ENCODE measurements around the gene TTC23. TPM values are rescaled to one million over a fixed set of nuclear protein-coding genes. Genes with fewer than 3 reads are reported as not detected.
A peak's percentile ranks its signal among the peaks of the same experiment; 100 is the strongest.

Gene TTC23
- total RNA-seq, 1 experiment from 2014 or later, result 17.8 TPM

- no peak overlapping the region for H3K4me3 Mint-ChIP-seq
- ChIA-PET POLR2A (no interaction called here), CTCF (no interaction called here)
- no peak for DNase-seq (ENCODE audit: low spot score)
- peak overlapping the region; percentile 28; the same call in 1 of the 2 replicates for H3K27ac Mint-ChIP-seq
- no peak for ATAC-seq
- H3K36me3 Mint-ChIP-seq, result no peaks in the 10 kb centered on the region
- no peaks in the 10 kb centered on the region for H3K4me1 Mint-ChIP-seq
- no peaks in the 10 kb centered on the region for H3K9me3 Mint-ChIP-seq
- no peaks in the 10 kb centered on the region for H3K27me3 Mint-ChIP-seq (ENCODE audit: low read depth)
- no peak for TF ChIP-seq ZNF121 (CRISPR knock-in tag; IDR thresholded peaks at IDR 0.05)
- TF ChIP-seq RELA (CRISPR knock-in tag; IDR thresholded peaks at IDR 0.05; ENCODE audit: borderline replicate concordance), result no peak
These were observed 119.1 kb downstream of the TTC23 start for GRCh38 chr15:99130314-99130713.

- TF ChIP-seq NR3C1 (CRISPR knock-in tag; conservative IDR thresholded peaks at IDR 0.05; ENCODE audit: low read depth), result no peak
- DNase-seq (ENCODE audit: low spot score), result no peak
- no peak for ATAC-seq
- Mint-ChIP-seq H3K4me3 (no peak overlapping the region), H3K9me3 (no peaks in the 10 kb centered on the region), H3K27ac (no peak overlapping the region), H3K4me1 (no peaks in the 10 kb centered on the region), H3K27me3 (ENCODE audit: low read depth) (no peaks in the 10 kb centered on the region), H3K36me3 (no peaks in the 10 kb centered on the region)
- POLR2A ChIA-PET, result no interaction called here
- CTCF ChIA-PET, result no interaction called here
These were observed 119.7 kb downstream of the TTC23 start for GRCh38 chr15:99129644-99130043.

DNA sequence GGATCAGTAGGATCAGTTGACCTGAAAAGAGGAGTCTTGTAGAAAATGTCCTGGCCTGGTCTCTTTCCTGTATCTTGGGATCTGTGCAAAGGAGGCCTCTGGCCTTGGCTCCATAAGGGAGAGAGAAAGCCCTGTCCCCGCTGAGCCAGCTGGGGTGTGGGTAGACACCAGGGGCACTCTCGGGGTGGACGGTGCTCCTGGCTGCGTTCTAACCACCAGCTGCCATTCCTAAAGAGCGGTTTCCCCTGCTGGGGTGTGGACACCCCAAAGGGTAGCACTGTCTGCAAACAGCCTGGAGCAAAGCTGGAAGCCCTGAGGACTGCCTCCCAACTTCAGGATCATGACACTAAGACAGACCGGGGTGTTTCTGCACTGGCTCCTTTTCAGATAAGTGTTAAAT lies 121.0 kb downstream of the TTC23 start:
- Mint-ChIP-seq H3K4me1 (peaks cover 11% of the 10 kb centered on the region), H3K4me3 (no peak overlapping the region), H3K36me3 (no peaks in the 10 kb centered on the region), H3K27me3 (ENCODE audit: low read depth) (no peaks in the 10 kb centered on the region), H3K27ac (no peak overlapping the region), H3K9me3 (no peaks in the 10 kb centered on the region)
- CTCF ChIA-PET, result no interaction called here
- POLR2A ChIA-PET, result no interaction called here
- ATAC-seq (no peak), DNase-seq (ENCODE audit: low spot score) (no peak)
- TF ChIP-seq, protein P1, sequence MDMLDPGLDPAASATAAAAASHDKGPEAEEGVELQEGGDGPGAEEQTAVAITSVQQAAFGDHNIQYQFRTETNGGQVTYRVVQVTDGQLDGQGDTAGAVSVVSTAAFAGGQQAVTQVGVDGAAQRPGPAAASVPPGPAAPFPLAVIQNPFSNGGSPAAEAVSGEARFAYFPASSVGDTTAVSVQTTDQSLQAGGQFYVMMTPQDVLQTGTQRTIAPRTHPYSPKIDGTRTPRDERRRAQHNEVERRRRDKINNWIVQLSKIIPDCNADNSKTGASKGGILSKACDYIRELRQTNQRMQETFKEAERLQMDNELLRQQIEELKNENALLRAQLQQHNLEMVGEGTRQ (CRISPR knock-in tag; IDR thresholded peaks at IDR 0.05), result no peak
- no peak for TF ChIP-seq NFATC4 (CRISPR knock-in tag; IDR thresholded peaks at IDR 0.05)
- TF ChIP-seq, protein P2, sequence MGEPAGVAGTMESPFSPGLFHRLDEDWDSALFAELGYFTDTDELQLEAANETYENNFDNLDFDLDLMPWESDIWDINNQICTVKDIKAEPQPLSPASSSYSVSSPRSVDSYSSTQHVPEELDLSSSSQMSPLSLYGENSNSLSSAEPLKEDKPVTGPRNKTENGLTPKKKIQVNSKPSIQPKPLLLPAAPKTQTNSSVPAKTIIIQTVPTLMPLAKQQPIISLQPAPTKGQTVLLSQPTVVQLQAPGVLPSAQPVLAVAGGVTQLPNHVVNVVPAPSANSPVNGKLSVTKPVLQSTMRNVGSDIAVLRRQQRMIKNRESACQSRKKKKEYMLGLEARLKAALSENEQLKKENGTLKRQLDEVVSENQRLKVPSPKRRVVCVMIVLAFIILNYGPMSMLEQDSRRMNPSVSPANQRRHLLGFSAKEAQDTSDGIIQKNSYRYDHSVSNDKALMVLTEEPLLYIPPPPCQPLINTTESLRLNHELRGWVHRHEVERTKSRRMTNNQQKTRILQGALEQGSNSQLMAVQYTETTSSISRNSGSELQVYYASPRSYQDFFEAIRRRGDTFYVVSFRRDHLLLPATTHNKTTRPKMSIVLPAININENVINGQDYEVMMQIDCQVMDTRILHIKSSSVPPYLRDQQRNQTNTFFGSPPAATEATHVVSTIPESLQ (CRISPR knock-in tag; IDR thresholded peaks at IDR 0.05), result no peak
- TF ChIP-seq E2F1 (CRISPR knock-in tag; IDR thresholded peaks at IDR 0.05), result no peak

GRCh38 chr15:99127773-99128172 lies 121.6 kb downstream of the TTC23 start:
- Mint-ChIP-seq H3K9me3 (no peaks in the 10 kb centered on the region), H3K27ac (no peak overlapping the region), H3K27me3 (ENCODE audit: low read depth) (no peaks in the 10 kb centered on the region), H3K4me3 (no peak overlapping the region), H3K36me3 (no peaks in the 10 kb centered on the region), H3K4me1 (peaks cover 14% of the 10 kb centered on the region)
- ChIA-PET POLR2A (no interaction called here), CTCF (interaction anchor here (2.8 kb wide), 1 partner anchor 22 kb away, joined by 11 read pairs; the partner anchor contains the start of gene SYNM)
- ATAC-seq (no peak), DNase-seq (ENCODE audit: low spot score) (no peak)
- TF ChIP-seq, protein P1 (CRISPR knock-in tag; IDR thresholded peaks at IDR 0.05), result no peak
- no peak for TF ChIP-seq FOXJ3 (CRISPR knock-in tag; IDR thresholded peaks at IDR 0.05; ENCODE audit: borderline replicate concordance)
- TF ChIP-seq, protein P3, sequence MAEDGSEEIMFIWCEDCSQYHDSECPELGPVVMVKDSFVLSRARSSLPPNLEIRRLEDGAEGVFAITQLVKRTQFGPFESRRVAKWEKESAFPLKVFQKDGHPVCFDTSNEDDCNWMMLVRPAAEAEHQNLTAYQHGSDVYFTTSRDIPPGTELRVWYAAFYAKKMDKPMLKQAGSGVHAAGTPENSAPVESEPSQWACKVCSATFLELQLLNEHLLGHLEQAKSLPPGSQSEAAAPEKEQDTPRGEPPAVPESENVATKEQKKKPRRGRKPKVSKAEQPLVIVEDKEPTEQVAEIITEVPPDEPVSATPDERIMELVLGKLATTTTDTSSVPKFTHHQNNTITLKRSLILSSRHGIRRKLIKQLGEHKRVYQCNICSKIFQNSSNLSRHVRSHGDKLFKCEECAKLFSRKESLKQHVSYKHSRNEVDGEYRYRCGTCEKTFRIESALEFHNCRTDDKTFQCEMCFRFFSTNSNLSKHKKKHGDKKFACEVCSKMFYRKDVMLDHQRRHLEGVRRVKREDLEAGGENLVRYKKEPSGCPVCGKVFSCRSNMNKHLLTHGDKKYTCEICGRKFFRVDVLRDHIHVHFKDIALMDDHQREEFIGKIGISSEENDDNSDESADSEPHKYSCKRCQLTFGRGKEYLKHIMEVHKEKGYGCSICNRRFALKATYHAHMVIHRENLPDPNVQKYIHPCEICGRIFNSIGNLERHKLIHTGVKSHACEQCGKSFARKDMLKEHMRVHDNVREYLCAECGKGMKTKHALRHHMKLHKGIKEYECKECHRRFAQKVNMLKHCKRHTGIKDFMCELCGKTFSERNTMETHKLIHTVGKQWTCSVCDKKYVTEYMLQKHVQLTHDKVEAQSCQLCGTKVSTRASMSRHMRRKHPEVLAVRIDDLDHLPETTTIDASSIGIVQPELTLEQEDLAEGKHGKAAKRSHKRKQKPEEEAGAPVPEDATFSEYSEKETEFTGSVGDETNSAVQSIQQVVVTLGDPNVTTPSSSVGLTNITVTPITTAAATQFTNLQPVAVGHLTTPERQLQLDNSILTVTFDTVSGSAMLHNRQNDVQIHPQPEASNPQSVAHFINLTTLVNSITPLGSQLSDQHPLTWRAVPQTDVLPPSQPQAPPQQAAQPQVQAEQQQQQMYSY (CRISPR knock-in tag; IDR thresholded peaks at IDR 0.05), result no peak
- no peak for TF ChIP-seq NFE2L1 (CRISPR knock-in tag; IDR thresholded peaks at IDR 0.05)
- TF ChIP-seq ZNF263 (CRISPR knock-in tag; IDR thresholded peaks at IDR 0.05; ENCODE audit: low read depth), result no peak
- TF ChIP-seq ZNF317 (CRISPR knock-in tag; IDR thresholded peaks at IDR 0.05; ENCODE audit: borderline replicate concordance, low read depth), result no peak
- no peak for TF ChIP-seq E2F4 (CRISPR knock-in tag; IDR thresholded peaks at IDR 0.05; ENCODE audit: borderline replicate concordance, low read depth)
- no peak for TF ChIP-seq TEAD1 (CRISPR knock-in tag; IDR thresholded peaks at IDR 0.05)
- no peak for TF ChIP-seq KAT7 (CRISPR knock-in tag; IDR thresholded peaks at IDR 0.05; ENCODE audit: borderline replicate concordance)
- TF ChIP-seq, protein P4, sequence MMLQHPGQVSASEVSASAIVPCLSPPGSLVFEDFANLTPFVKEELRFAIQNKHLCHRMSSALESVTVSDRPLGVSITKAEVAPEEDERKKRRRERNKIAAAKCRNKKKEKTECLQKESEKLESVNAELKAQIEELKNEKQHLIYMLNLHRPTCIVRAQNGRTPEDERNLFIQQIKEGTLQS (CRISPR knock-in tag; conservative IDR thresholded peaks at IDR 0.05), result no peak
- TF ChIP-seq JUN (CRISPR knock-in tag; IDR thresholded peaks at IDR 0.05), result no peak
- no peak for TF ChIP-seq PREB (CRISPR knock-in tag; IDR thresholded peaks at IDR 0.05; ENCODE audit: borderline replicate concordance)

All from WTC11 (cell line).